ENCODE data around the gene ADAMTS1. TPM values are rescaled to one million over a fixed set of nuclear protein-coding genes. Genes with fewer than 3 reads are reported as not detected.

Gene ADAMTS1
- total RNA-seq, 1 experiment from 2014 or later = 17.8 TPM

DNA sequence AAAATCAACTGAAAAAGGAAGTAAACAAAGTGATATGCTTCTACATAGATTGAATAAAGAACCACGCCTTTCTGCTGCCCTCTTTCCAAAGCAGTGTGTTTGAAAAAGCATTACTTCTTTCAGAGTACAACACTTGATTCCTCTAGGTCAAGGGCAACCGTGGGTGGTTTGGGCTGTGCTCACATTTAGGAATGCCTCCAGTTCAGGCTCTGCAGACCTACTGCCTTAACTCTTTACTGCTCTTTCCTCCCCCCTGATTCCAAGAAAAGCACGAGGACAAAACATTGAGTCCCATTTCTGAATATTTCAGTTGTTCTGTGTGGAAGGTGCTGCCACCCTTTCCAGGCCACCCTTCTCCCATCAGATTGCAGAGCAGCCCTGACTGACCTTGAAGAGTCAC, 45.2 kb downstream of the ADAMTS1 start:
- Histone ChIP-seq H3K23ac (ENCODE audit: insufficient read length, low read depth, low read length) (no peak overlapping the region), H2BK120ac (ENCODE audit: low read depth, low read length, poor library complexity, severe bottlenecking) (no peak overlapping the region), H3T11ph (ENCODE audit: low read length) (no peak overlapping the region), H3K23me2 (ENCODE audit: insufficient read length, low read depth, low read length, poor library complexity, severe bottlenecking) (no peaks in the 10 kb centered on the region), H3K9ac (ENCODE audit: extremely low read depth, insufficient read length, low read length) (no peak overlapping the region), H2AK5ac (ENCODE audit: insufficient read length, low read length) (no peak overlapping the region), H3K27me3 (ENCODE audit: insufficient read depth, low read length) (no peaks in the 10 kb centered on the region), H3K9me3 (ENCODE audit: control insufficient read depth, low read depth, low read length) (no peaks in the 10 kb centered on the region), H3K4ac (ENCODE audit: low read depth, low read length) (no peak overlapping the region), H3K4me2 (ENCODE audit: insufficient read depth, insufficient read length, low read length) (no peak overlapping the region), H3K4me1 (ENCODE audit: insufficient read depth, low read length) (0 out of 2 replicates have a peak, but pooled peaks cover 2% of the 10 kb centered on the region), H4K8ac (replicated peaks; ENCODE audit: insufficient read length, low read depth, low read length) (no peak overlapping the region), H2BK20ac (ENCODE audit: low read depth, low read length, poor library complexity, severe bottlenecking) (no peak overlapping the region), H4K91ac (ENCODE audit: insufficient read length, low read depth, low read length) (no peak overlapping the region), H2BK12ac (ENCODE audit: insufficient read length, low read depth, low read length) (no peak overlapping the region), H4K20me1 (ENCODE audit: control insufficient read depth, insufficient read depth, insufficient read length) (no peaks in the 10 kb centered on the region), H2AFZ (ENCODE audit: low read length) (no peak overlapping the region), H3K18ac (ENCODE audit: insufficient read length, low read depth, low read length) (no peak overlapping the region), H3K27ac (ENCODE audit: insufficient read length, low read depth, low read length) (no peak overlapping the region), H3K79me1 (ENCODE audit: insufficient read depth, low read depth, low read length, poor library complexity, severe bottlenecking) (no peaks in the 10 kb centered on the region), H3K14ac (ENCODE audit: insufficient read depth, low read length) (no peak overlapping the region), H2BK5ac (ENCODE audit: insufficient read length, low read length) (no peak overlapping the region), H3K79me2 (ENCODE audit: insufficient read depth, low read length) (no peaks in the 10 kb centered on the region), H2BK15ac (ENCODE audit: low read depth, low read length) (no peak overlapping the region), H3K56ac (ENCODE audit: insufficient read length, low read depth, low read length) (no peak overlapping the region), H4K5ac (ENCODE audit: insufficient read length, low read depth, low read length) (no peak overlapping the region)
- H3K4me1 Mint-ChIP-seq = peaks cover 8 to 14% of the 10 kb centered on the region in 2 experiments
- no peaks in the 10 kb centered on the region for H3K27me3 Mint-ChIP-seq (ENCODE audit: low read depth)
- H3K4me3 Mint-ChIP-seq = no peak overlapping the region
- H3K27ac Mint-ChIP-seq = no peak overlapping the region
- DNase-seq = no peak
- H3K36me3 Mint-ChIP-seq (ENCODE audit: insufficient read depth in 1 of 3, low read depth in 3 of 3) = no peaks in the 10 kb centered on the region; a peak in 1 of 7 replicates
- TF ChIP-seq CTCF (conservative IDR thresholded peaks at IDR 0.05) = no peak
- no peaks in the 10 kb centered on the region for H3K9me3 Mint-ChIP-seq
- WGBS (ENCODE audit: extremely low coverage, insufficient read length, low lambda C conversion rate) = no CpG with 5 or more reads among the region's 3 CpGs
